Fibroblast of the conjunctiva (primary cell): ENCODE results near the gene RYR3.

Experiments used
- DNase-seq: peaks from one replicate; pipeline ENCODE4 v3.0.0-alpha.2; 2010; ENCODE audit warnings: low read depth

Gene RYR3

DNA sequence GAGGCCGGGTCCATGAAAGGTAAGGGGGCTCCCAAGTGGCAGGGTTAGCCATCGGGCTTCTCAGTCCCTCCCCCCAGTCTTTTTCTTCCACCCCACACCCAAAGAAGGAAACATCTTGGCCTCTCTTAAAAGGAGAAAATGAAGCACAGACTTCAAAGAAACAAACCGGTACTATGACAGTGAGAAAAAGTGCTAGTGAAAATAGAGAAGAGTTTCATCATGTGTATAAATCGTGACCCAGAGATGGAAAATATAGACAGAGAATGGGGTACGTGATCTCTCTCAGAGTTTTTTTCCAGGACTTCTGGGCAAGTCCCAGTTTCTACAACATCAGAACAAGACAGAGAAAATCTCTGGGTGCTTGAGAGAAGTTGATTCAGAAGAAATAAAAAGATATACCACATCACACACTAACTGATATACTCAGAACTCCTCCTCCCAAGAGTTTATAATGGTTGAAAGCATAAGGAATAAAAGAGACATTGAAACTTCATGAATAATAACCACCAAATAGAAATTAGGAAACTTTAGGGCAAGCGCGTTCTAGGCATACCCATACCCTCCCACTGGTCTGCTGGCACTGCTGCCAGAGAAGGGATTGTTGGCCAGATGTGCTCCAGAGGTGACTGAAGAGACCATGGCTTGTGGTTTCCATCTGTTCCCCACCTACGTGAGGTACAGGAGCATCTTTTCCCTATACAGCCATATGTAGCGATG, 338.6 kb downstream of the RYR3 start:
- no peak for DNase-seq

DNA sequence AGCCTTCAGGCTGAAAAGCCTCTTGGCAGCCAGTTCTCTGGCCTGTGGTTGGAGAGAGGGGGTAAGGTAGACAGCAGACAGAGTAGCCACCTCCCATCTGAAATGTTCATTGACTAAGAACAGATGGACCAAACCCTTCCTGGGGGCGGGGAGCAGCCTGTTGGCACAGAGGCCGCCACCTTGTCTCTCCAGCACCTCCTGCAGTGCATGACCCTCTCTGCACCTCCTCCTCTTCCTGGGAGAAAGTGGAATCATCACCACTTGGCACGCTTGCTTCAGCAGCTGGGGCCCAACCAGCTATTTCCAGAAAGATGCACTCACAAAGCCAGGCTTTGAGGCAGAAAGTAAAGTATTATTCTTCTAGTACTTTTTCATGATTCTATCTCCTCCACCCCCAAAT, 344.1 kb downstream of the RYR3 start:
- no peak for DNase-seq

DNA sequence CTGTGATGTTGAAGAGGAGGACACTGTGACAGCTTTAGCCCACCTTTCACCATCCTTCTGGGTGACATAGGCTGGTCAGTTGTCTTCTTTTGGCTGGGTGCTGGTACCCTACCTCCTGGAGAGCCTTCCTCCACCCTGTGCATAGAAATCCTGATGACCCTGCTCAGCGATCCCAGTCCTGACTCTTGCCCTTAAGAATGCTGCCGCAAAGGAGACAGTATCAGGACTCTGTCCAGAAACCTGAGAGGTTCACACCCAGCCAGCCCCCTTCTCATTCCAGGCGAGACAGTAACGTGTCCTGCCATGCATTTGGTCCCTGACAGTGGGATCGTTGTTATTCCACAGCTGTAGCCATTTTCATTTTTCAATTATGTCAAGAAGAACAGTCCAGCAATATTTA, 344.7 kb downstream of the RYR3 start:
- no peak for DNase-seq

DNA sequence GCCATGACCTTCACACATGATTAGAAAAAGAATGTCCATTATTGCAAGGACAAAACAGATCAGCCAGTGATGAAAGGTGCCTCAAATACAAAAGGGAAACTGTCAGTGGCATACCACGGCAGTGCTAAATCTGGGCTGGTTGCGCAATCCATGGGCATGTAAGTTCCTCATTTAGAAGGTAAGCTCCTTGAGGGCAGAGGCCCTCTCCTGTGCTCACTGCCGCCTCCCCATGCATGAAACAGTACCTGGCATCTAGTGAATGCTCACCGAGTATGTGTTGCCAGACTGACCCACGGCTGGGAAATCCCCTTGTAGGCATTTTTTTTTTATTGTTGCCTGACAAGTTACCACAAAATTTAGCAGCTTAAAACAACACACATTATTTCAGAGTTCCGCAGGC, 345.4 kb downstream of the RYR3 start:
- no peak for DNase-seq

DNA sequence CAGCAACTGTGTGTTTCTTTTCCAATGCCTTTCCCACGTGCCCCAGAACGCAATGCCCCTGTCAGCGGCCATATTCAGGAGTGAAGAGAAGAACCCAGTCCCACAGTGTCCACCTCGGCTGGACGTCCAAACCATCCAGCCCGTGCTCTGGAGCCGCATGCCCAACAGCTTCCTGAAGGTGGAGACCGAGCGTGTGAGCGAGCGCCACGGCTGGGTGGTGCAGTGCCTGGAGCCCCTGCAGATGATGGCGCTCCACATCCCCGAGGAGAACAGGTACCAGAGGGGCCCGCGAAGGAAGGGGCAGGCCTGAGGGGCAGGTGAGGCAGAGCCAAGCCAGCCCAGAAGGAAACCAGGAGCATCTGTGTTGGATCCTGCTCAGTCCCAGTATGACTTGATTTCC, 349.4 kb downstream of the RYR3 start:
- no peak for DNase-seq

GRCh38 chr15:33662014-33662413, 351.2 kb downstream of the RYR3 start:
- DNase-seq = no peak

DNA sequence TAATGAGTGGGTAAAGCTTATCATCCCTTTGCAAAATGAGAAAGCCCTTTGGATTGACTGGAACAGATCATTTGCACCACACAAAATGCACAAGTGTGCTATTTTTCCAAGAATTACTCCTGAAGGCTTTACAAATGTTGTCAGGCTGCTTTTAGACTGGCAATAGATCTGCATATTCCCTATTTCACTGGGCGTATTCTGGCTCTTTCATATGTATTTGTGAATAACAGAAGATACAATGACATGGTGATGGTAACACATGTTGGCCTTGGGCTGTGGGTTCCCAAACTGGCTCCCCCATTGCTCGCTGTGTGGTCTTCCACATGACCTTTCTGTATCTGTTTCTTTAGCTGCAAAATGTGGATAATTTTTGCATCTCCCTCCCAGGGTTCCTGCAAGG, 354.2 kb downstream of the RYR3 start:
- DNase-seq = no peak

DNA sequence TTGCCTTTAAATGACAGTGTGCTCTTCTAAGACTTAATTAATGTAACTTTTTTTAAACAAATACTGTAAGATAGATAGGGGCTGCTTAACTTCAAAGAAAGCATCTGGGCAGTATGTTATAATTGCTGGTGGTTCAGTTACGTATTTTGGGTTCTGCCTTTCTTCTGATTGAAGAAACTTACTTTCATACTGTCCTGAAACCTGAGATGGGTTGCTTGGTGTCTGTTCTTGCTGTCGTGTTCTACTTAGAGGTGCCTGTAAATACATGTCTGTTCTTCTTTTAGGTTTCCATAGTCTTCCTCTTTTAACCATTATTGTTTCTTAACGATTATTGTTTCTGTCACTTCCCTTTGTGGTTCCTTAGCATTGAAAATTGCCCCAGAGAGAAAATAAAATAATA, 359.8 kb downstream of the RYR3 start:
- no peak for DNase-seq

- no peak for DNase-seq
These were observed 360.7 kb downstream of the RYR3 start for GRCh38 chr15:33671456-33671855.

DNA sequence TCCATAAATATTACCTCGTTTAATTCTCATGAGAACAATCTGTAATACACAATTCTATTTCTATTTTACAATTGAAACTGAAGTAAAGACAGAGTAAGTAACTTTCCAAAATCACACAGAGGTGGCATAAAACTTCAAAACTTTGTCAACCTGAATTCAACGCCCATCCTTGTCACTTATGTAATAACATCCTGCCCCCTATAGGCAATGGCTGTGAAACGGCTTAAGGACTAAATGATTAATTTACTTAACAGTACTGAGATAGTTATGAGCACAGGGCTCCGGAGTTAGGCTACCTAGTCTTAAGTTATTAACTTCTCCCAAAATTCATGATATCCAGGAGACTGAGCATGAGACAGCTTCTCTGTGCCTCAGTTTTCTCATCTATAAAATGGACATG, 364.5 kb downstream of the RYR3 start:
- no peak for DNase-seq

DNA sequence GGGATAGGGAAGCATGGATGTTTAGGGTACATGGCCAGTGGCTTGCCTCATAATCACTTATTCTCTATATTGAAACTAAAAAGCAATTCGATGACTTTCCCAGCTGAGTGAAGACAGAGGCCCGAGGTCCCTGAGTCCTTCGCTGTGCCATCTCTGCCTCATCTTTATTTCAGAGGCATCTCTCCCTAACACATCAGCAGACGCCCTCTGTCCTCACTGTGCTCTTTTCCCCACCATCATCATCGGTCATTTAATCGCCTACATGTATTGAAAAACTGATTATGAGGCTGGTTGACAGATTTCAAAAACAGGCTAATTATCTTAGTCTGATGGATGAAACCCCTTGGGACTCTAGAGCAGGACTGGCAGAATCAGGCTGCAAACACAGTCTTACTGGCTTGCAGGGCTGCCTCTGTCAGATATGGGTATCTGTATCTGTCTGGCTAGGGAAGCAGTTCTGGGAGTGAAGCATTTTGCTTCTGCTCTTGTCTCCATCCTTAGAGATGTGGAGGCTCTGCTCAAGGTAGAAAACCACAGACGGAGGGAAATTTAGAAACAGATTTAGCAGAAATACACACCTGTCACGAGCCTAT, 366.6 kb downstream of the RYR3 start:
- no peak for DNase-seq

GRCh38 chr15:33678176-33678575, 367.4 kb downstream of the RYR3 start:
- no peak for DNase-seq

DNA sequence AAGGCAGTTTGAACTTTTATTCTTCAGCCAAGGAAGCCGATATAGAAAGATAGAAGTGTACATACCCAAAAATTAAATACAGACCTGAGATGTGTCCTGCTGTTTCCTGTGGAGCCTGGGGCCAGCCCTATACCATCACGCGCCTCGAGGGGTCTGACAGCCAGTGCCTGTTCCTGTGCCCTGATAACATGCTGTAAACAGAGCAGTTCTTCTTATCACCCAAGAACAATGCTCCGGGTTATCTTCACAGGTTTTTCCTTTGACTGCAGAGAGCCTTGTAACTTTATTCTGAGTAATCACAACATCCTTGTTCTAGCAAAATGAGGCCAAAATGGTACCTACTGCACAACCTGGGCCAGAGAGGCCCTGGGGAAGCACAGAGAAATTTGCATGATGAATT, 367.8 kb downstream of the RYR3 start:
- no peak for DNase-seq

DNA sequence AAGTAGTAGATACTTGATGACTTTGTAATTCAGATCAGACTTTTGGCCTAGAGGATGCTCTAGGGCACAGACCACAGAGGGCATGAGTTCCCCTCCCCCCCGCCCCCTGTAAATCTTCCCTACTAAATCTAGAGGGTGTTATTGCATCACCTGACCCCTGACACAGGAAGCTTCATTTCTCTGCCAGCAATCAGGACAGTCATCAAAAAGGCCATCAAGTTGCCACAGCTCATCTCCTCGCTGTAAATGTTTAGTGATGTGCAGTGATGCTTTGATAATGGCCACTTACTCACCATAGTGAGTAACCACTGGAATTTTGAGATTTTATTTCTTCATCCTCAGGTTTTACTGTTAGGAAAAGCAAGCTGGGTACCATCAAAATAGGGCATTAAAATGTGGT, 368.3 kb downstream of the RYR3 start:
- no peak for DNase-seq

- DNase-seq = no peak
These were observed 369.6 kb downstream of the RYR3 start for GRCh38 chr15:33680336-33680735.

DNA sequence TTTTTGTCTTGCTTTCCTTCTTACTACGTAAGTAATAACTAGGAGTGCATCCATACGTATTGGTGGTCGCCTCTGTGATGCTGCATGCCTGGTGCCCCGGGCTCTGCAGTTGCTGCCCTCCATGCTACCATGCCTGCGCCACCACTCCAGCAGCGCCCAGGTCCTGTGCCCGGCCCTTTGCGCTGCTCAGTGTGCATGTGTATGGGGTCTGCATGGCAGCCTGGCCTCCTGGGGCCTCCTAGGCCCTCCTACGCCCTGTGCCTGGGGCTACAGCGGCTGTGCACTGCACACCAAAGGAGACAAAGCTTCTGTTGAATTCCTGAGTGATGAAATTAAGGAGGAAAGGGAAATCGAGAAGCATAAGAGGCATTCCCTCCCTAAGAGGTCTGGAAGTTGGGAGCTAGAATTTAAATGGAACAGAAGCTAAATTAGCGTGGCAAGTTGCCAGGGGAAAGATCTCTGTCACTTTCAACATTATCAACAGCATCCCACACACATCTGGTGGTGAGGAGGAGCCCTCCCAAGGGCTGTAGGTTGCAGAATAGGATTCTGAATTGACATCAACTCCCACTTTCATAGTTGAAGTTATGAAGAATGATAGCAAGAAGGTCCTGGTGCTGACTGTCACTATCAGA, 382.5 kb downstream of the RYR3 start:
- no peak for DNase-seq

GRCh38 chr15:33698126-33698525, 387.4 kb downstream of the RYR3 start:
- no peak for DNase-seq

DNA sequence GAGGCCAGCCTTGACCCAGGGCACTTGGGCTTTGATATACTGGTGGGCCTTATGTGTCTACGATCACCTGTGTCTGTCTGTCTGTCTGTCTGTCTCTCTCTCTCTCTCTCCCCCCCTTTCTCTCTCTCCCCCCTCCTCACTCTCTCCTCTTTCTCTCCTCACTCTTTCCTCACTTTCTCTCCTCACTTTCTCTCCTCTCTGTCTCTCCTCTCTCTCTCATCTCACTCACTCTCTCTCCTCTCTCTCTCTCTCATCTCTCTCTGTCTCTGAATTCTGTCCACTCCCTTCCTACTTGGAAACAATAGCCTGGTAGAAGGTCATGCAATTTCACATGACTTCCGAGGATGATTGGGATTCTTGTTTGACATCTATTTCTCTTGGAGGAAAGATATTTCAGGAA, 388.4 kb downstream of the RYR3 start:
- no peak for DNase-seq

DNA sequence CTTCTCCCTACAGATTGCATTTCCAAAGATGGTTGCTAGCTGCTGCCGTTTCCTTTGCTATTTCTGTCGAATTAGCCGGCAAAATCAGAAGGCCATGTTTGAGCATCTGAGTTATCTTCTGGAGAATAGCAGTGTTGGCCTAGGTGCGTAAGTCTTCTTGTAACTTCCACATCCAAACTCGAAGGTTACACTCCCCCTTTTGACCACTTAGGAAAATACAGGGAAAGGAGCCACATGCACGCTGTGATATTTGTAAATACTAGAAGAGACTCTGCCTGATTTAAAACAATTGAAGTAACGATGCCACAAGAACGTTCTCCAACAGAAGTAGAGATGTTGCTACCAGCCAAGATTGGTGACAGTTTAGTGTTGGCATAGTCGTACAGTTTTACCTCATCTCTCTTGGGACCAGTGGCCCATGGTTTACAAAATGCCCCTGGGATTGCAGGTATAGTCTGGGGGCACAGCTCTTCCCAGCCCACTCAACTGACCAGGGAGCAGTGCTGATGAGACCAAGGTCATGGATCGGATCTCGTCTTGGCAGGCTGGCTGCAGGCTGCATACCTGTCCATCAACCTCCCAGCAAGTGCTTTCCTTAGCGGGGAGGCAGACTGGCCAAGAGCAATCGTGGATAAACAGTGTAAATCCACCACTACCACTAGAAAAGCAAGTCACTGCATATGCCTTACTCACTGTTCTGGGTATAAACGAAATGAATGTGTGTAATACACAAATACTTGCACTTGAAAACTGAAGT, 389.1 kb downstream of the RYR3 start:
- no peak for DNase-seq

DNA sequence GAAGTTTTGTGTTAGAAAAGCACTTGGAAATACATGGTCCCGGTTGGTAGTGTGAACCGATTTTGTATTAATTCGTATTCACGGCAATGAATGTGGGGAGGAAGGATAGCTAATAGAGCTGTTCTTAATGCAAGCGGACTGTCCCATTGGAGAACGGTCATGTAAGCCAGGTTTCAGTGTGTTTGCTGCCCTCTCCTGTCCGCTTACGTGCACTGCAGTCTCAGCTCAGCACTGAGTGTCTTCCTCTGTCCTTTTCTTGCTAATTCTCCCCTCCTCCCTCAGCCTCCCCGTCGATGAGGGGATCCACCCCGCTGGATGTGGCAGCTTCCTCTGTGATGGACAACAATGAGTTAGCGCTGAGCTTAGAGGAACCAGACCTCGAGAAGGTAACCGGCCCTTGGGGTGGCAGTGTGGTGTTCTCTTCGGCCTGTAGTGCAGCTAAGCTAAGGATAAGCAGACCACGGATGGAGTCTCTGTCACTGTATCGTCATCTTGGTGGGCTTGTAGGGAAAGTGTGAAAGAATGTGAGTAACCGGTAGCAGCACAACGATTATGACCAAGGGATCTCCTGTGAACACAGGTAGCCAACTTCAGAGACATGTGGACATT, 390.0 kb downstream of the RYR3 start:
- peak; percentile 68 for DNase-seq

DNA sequence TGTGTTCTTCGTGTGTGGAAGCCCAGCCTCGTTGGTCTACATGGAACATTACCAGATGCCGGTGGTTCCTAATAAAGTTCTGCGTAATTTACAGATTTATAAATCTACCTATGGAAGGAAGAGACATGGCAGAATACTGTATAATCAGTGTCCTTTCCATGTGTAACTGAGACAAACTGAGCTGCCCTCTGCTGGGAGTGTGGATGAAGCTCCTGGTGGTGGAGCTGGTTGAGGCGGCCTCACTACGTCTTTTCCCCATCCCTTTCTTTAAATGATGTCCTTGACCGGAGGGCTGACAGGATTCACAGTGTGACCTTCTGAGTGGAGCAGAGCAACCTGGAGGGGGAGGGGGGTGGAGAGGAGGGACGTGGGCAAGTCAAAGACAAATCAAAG, 390.5 kb downstream of the RYR3 start:
- no peak for DNase-seq

GRCh38 chr15:33706173-33706572, 395.4 kb downstream of the RYR3 start:
- DNase-seq = no peak

- no peak for DNase-seq
These were observed 400.0 kb downstream of the RYR3 start for GRCh38 chr15:33710748-33711147.
